ENCODE results near the gene GAK. TPM values are rescaled to one million over a fixed set of nuclear protein-coding genes. Genes with fewer than 3 reads are reported as not detected.
"Not testable (repeated sequence)": the region's sequence is repeated elsewhere in the genome, so short reads cannot be mapped to it uniquely, and the experiment has no call there.

GAK gene
- total RNA-seq, 1 experiment from 2014 or later, result 57.1 TPM

DNA sequence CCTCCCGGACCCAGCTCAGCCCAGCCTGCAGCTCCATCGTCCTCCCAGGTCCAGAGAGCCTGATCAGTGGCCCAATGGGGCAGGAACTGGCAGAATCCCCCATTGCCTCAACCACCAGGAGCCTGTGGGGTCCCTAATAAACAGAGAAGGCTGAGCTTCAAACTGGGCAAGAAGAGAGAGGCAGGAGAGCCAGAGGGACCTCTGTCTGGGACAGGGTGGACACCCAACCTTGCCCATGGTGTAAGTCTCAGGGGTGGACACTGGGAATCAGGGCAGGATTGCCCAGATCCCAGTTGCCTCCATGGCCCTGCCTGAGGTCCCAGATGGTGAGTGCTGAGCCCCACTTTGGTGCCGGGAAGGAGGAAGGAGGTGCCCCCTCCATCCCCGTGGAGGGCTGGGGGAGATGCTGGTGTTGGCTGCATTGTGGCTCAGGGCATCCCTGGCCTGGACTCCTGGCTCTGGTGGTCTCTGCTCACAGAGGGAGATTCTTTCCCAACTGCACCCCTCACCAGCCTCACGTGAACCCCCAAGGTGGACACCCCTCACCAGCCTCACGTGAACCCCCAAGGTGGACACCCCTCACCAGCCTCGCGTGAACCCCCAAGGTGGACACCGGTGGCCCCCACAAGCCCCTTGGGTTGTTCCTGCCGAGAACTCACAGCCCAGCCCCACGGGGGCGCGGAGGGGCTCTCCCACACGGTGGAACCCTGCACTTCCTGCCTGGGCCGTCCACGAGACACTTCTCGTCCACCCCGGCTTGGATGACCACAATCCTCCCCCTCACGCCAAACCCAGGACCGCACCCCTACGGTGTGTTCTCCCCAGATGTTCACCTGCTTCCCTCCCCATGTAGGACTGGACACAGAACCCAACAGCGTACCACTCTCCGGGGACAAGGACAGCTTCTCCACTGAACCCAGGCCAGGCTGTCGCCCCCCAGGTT, 111.6 kb downstream of the GAK start:
- DNase-seq, result no peak
- no peaks in the 10 kb centered on the region for H3K36me3 ChIP-seq
- no peak overlapping the region for H3K4me3 ChIP-seq
- peaks cover 10% of the 10 kb centered on the region; the same call in 1 of the 2 replicates for H3K27me3 ChIP-seq
- H3K9me3 ChIP-seq, result no peaks in the 10 kb centered on the region

DNA sequence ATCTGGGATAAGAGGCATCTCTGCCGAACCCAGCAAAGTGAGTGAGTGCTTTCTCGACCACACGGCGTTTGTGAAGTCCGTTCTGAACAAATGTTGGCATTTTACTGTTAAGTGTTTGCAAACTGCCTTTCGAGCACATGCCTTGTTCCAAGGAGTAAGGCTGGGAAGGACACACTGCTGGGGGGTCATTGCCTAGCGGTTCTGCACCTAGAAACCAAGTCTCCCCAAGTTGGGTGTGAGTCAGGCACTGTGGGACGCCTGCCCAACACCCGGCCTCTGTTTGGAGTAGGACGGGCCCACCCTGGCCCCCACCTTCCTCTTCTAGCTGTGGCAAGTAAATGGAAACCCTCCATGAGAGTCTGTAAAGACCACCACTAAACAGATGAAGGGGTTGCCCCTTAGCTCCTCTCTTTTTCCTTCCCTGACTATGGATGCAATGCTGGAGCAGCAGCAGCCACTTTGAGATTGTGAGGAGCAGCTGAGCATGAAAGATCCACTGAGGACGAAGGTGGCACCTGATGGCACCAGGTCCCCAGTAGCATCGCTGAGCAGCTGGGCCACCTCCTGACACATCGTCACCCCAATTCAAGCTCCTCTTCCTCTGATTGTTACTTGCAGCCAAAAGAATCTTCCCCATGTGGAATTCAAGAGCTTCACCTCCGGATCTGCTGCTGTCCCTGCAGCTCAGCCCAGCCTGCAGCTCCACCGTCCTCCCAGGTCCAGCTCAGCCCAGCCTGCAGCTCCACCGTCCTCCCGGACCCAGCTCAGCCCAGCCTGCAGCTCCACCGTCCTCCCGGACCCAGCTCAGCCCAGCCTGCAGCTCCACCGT, 112.5 kb downstream of the GAK start:
- no peaks in the 10 kb centered on the region for H3K36me3 ChIP-seq
- H3K9me3 ChIP-seq, result no peaks in the 10 kb centered on the region
- no peak overlapping the region for H3K4me3 ChIP-seq
- DNase-seq, result no peak
- peaks cover 5% of the 10 kb centered on the region for H3K27me3 ChIP-seq

DNA sequence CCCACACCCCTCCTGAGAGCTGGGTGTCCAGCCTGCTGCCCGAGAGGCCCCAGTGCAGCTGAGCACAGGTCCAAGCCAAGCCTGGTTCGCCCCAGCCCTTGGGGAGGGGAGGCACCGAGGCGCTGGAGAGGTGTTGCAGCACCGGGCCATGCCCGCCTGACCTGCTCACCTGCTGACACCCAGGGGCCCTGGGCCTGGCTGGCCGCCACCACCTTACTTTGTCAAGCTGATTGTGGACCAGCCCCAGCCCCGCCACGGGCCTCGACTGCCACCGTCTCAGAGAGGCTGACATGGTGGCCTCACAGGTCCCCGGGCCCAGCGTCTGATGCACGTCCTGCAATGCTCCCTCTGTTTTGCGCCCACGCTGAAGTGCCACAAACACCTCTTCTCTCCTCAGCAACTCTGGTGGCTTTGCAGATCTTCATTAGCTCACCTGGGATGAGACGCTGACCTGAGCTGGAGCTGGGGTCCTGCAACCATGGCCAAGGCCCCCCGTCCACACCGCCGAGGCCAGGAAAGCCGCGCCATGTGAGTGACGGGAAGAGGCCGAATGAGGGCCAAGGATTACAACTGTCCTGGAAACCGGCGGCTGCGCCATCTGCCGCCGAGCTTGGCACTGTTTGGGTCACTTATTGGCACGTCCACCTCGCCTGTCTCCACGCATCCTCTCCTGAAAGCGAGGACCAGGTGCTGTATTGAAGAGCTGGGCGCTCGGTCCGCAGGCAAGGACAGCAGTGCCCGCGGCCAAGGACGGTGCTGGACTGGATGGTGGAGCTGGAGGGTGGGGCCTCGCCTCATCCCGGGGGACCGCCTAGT, 113.8 kb downstream of the GAK start:
- Histone ChIP-seq H3K4me3 (no peak overlapping the region), H3K9me3 (no peaks in the 10 kb centered on the region), H3K36me3 (no peaks in the 10 kb centered on the region), H3K27me3 (peaks cover 3% of the 10 kb centered on the region)
- DNase-seq, result no peak

DNA sequence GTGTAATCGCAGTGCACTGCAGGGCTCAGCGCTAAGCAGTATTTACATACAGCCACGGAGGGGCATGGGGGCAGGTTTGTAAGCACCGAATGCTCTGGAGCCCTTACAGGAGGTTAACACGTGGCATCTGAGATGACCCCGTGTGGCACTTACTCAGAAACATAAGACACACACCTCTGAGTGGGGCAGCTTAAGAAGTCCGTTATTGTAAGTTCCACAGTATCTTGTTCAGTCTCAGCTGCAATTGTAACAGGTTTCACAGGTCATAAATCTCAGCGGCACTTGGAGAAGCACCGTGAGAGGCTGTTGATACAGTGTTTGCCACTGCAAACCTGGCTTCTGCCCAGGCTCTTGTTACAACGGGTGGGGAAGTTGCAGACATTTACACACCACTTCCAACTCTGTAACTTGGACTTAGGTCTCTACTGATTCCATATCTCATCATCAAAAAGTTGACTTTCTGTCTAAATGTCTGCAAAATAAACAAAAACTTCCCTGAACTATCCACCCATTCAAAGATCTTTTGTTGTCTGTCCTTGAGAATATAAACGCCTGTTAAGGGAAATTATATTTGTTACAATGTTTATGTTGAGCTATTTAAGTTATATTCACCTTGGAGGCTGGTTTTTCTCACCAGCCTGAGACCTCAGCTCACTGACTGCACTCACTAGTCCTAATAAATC, 116.5 kb downstream of the GAK start:
- H3K9me3 ChIP-seq, result no peaks in the 10 kb centered on the region
- peaks cover 3% of the 10 kb centered on the region for H3K27me3 ChIP-seq
- no peaks in the 10 kb centered on the region for H3K36me3 ChIP-seq
- no peak for DNase-seq
- no peak overlapping the region for H3K4me3 ChIP-seq

DNA sequence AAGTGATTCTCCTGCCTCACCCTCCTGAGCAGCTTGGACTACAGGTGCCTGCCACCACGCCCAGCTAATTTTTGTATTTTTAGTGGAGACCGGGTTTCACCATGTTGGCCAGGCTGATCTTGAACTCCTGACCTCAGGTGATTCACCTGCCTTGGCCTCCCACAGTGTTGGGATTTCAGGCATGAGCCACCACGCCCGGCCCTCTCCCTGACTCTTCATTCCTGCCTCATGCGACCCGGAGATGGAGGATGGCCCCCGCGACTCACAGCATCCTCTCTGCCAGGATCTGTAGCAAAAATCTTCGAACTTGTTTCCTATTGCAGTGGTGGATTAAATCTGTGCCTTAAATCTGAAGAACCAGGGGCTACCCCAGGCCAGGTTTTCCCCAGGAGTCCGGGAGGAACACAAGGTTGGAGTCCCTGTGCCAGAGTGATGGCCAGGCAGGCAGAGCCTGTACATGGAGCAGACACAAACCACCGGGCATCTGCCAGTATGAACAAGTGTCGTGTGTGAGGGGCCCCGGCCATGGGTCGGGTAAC, 117.7 kb downstream of the GAK start:
- Histone ChIP-seq H3K9me3 (no peaks in the 10 kb centered on the region), H3K36me3 (no peaks in the 10 kb centered on the region), H3K4me3 (no peak overlapping the region), H3K27me3 (peaks cover 3% of the 10 kb centered on the region)
- DNase-seq, result no peak

DNA sequence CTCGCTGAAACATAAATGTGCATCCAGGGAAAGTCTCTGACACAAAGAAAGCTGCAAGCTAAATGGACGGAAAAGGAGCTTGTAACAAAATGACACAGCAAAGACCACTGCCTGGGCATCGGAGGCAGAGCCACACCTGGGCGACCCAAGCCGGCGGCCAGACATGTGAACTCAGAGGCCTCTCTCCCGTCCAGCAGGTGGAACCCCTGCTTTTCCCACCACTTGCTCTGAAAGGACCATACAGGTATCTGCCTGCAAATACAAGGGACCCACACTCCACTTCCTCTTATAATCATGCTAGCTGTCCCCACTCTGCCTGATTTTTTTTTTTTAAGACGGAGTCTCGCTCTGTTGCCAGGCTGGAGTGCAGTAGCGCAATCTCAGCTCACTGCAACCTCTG, 118.2 kb downstream of the GAK start:
- Histone ChIP-seq H3K9me3 (no peaks in the 10 kb centered on the region), H3K36me3 (no peaks in the 10 kb centered on the region), H3K4me3 (no peak overlapping the region), H3K27me3 (peaks cover 3% of the 10 kb centered on the region)
- no peak for DNase-seq

DNA sequence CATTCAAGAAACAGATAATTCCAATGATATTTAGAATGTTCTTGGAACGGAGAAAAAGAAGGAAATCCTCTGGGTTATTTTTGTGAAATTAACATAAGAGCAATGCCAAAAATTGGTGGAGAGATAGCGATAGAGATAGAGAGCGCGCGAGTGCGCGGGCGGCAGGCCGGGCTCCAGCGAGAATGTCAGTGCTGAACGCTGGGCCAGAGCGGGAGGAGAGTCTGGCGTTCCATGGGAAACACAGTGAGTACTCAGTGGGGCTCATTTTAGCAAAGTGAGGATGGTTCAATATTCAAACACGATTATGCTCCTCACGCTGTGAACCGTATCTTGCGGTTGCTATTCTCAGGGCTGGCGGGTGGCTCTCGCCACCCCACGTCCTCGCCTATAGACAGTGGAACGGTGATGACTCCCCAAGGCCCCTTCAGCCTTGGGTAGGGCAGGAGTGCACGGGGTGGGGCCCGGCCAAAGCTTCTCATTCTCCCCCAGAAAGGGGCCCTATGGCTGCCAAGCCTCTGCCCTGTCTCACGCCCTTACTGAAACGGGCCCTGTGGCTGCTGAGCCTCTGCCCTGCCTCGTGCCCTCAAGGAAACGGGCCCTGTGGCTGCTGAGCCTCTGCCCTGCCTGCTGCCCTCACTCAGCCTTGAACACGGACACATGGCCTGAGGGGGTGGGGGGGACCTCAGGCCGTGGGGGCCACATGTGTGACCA, 123.1 kb downstream of the GAK start:
- no peaks in the 10 kb centered on the region for H3K27me3 ChIP-seq
- no peaks in the 10 kb centered on the region for H3K36me3 ChIP-seq
- no peak overlapping the region for H3K4me3 ChIP-seq
- no peaks in the 10 kb centered on the region for H3K9me3 ChIP-seq
- DNase-seq, result no peak

DNA sequence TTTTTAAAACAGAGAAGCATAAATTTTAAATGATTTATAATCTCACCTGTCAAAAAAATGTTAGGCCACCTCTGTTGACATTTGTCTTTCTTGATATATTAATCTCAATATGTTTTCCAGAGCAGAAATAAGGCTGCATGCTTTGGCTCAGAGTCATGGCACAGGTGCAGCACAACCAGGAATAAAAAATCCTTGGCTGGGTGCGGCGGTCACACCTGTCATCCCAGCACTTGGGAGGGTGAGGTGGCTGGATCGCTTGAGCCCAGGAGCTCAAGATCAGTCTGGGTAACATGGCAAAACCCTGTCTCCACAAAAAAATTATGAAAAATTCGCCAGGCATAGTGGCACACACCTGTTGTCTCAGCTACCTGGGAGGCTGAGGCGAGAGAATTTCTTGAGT, 124.3 kb downstream of the GAK start:
- Histone ChIP-seq H3K36me3 (no peaks in the 10 kb centered on the region), H3K9me3 (no peaks in the 10 kb centered on the region), H3K4me3 (no peak overlapping the region), H3K27me3 (no peaks in the 10 kb centered on the region)
- no peak for DNase-seq

DNA sequence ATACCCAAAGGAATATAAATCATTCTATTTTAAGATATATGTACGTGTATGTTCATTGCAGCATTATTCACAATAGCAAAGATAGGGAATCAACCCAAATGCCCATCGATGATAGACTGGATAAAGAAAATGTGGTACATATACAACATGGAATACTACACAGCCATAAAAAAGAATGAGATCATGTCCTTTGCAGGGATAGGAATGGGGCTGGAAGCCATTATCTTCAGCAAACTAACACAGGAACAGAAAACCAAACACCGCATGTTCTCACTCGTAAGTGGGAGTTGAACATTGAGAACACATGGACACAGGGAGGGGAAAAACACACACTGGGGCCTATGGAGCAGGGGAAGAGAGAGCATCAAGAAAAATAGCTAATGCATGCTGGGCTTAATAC, 125.1 kb downstream of the GAK start:
- H3K9me3 ChIP-seq, DNase-seq, H3K27me3 ChIP-seq, H3K36me3 ChIP-seq, H3K4me3 ChIP-seq: not testable (repeated sequence)

DNA sequence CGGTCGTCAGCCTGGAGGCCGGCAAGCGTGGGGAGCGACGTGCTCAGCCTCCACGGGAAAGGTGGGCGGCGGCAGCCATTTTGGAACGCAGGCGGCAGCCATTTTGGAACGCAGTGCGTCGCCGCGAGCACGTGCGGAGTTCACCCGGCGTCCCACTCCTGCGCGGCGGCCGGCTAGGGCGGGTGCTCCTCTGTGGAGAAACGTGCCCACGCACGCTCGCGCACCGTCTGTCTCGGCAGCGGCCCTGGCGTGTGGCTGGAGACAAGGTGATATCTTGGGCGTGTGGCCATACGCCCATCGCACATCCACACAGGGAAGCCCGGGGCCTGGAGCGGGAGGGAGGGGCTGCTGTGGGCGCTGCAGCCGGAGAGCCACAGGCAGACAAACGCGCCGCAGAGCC, 127.3 kb downstream of the GAK start:
- Histone ChIP-seq H3K9me3 (no peaks in the 10 kb centered on the region), H3K27me3 (no peaks in the 10 kb centered on the region), H3K4me3 (no peak overlapping the region), H3K36me3 (no peaks in the 10 kb centered on the region)
- DNase-seq, result no peak

DNA sequence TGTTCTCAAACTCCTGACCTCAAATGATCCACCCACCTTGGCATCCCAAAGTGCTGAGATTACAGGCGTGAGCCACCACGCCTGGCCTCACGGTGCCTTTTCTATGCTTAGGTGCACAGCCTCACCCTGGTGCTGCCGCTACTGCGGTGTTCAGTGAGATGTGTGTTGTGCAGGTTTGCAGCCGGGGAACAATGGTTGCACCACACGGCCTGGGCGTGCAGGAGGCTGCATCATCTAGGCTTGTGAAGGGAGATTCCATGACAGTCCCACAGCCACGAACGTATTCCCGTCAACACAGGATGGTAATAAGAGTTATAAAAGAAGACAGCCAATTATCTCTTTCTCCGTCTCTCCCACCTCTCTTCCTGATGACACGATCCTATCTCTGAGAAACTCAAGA, 128.2 kb downstream of the GAK start:
- DNase-seq, result no peak
- no peaks in the 10 kb centered on the region for H3K36me3 ChIP-seq

DNA sequence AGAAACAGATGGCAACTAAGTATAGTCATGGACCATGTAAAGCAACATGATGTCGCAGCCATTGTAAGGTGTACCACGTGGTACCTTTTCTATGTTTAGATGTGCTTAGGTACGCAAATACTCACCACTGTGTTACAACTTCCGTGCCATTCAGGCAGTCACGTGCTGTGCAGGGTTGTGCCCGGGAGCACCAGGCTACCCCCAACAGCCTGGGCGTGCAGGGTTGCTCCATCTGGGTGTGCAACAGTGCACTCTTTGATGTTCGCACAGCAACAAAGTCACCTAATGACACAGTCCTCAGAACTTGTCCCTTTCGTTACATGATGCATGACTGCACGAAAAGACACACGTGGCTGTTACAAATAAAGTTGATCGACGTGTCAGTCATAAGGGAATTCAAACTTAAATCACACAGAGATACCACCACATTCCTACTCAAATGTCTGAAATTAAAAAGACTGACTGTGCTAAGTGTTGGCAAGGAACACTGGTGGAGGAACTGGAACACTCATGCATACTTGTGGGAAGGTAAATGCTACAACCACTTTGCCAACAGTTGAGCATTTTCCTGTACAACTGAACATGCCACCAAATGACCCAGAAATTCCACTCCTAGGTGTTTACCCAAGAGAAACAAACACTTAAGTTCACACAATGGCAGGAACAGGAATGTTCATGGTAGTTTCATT, 130.5 kb downstream of the GAK start:
- no peaks in the 10 kb centered on the region for H3K9me3 ChIP-seq
- no peak overlapping the region for H3K4me3 ChIP-seq
- H3K36me3 ChIP-seq, result no peaks in the 10 kb centered on the region
- no peaks in the 10 kb centered on the region for H3K27me3 ChIP-seq
- DNase-seq, result no peak

More for the DNA sequence above, 128.2 kb downstream of the GAK start:
- H3K9me3 ChIP-seq, result no peaks in the 10 kb centered on the region
- no peaks in the 10 kb centered on the region for H3K27me3 ChIP-seq
- no peak overlapping the region for H3K4me3 ChIP-seq

Data from MG63 (cell line).